IPS-11a (cell line): ENCODE data around the gene GRIK4.

Source experiments
- H3K4me3 ChIP-seq: one replicate; pipeline ENCODE4 v1.5.1; 2013; ENCODE audit warnings: low read depth, low read length, control low read depth

GRIK4 gene

DNA sequence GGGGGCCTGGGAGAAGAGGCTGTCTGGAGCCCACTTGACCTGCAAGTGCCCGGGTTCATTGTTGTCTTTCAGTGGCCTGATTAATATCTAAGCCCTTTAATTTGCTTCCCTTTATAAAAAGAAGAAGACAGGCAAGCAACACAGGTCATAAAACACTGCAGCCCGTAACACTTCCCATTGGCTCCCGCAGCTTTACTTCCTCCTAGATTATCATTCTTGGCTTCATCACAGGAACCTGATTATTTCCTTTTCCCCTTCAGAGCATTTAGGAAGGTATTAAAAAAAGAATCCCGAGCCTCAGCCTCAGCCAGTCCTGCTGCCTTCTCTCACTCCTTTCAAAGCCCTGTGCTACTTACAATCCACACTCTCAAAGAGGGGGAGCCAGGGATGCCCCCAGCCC lies 183.2 kb downstream of the GRIK4 start:
- no peak overlapping the region for H3K4me3 ChIP-seq

DNA sequence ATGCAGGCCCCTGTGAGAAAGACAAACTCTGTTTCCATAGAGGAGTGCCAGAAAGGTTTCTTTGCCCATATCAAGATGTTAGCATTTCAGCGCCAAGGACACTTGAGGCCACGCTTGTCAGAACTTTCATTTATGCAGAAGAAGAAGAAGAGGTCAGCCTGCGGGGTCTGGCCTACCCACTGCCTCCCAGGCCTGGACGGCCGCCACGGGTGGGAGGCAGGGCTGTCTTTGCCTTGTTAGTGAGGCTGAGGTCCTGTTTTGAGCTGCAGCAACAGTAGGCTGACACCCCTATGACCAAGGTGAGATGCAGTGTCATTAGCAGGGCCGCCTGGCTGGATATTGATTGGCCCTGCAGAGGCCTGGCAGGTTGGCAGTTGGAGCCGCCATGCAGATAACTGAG lies 183.9 kb downstream of the GRIK4 start:
- H3K4me3 ChIP-seq, result no peak overlapping the region

DNA sequence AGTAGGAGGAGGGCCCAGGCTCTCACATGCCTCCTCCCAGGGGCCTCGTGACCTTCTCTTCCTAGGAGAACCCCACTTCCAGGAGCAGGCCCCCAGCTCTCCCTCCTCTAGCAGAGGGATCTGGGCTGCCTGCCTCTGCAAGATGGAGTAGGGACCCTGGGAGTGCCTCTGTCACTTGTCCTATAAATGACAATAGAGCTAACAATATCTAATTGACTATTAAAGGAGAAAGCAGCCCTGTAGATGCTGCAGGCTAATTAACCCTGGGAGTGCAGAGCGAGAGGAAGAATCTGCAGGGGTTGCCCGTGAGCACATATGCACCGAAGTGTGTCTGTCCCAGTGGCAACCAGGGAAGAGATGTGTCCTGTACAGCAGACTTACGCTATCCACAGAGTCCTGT lies 184.4 kb downstream of the GRIK4 start:
- H3K4me3 ChIP-seq, result no peak overlapping the region

DNA sequence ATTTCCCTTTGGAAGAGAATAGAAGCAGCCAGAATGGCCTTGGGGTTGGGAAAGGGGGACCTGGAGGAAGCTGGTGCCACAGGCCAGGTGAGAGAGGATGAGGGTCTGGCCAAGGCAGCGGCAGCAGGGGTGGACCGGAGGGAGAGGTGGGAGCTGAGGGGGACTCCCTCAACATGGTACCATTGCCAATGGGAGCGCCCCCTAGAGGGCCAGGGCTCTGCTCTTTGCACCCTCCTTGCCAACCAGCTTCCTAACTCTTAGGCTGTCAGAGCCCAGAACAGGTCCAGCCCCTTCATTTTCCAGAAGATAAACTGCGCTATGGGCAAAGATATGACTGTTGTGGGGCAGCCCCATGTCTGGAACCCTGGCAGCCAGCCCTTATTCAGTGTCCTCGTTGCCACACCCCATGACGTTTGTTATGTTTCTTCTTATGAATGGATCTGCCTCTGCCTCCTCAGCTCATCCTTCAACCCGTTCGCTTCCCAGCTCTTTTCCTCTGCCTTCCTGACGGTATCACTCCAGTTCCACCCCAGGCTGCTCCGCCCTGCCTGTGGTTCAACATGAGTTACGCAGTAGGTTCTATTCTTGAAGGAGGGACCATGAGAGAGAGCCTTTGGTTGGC lies 185.2 kb downstream of the GRIK4 start:
- no peak overlapping the region for H3K4me3 ChIP-seq

DNA sequence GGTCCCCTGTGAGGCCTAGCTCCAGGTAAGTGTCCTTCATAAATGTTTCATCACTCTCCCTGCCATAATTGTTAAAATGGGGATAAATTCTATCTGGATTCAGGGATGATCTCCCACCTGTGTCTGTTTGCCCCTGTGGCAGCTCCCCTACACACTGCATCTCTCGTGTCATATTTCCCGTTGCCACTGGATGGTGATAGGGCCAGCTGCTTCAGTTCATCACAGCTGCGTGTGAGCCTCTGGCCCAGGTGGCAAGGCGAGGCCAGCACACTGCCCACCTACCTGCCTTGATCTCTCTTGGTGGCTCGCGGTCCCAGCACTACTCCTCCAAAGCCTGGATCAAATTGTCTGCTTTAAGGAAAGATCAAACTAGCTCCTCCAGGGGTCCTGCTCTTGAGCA lies 187.4 kb downstream of the GRIK4 start:
- no peak overlapping the region for H3K4me3 ChIP-seq

DNA sequence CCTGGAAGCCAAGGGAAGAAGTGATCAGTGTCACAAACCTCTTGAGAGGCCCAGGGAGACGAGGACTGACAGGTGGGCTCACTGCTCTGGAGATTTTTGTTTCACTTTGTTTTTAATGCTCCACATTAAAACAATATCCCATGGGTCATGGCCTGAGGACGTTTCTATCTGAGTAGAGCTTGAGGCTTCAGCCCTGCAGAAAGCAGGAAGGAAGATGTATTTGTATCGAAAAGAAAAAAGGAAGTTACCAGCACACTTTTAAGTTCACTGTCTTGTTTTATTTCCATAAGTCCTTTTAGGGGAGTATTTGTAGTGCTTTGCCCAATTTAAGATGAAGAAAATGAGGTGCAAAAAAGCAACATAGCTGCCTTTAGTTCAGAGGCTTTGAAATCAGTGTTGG lies 191.1 kb downstream of the GRIK4 start:
- H3K4me3 ChIP-seq, result no peak overlapping the region

DNA sequence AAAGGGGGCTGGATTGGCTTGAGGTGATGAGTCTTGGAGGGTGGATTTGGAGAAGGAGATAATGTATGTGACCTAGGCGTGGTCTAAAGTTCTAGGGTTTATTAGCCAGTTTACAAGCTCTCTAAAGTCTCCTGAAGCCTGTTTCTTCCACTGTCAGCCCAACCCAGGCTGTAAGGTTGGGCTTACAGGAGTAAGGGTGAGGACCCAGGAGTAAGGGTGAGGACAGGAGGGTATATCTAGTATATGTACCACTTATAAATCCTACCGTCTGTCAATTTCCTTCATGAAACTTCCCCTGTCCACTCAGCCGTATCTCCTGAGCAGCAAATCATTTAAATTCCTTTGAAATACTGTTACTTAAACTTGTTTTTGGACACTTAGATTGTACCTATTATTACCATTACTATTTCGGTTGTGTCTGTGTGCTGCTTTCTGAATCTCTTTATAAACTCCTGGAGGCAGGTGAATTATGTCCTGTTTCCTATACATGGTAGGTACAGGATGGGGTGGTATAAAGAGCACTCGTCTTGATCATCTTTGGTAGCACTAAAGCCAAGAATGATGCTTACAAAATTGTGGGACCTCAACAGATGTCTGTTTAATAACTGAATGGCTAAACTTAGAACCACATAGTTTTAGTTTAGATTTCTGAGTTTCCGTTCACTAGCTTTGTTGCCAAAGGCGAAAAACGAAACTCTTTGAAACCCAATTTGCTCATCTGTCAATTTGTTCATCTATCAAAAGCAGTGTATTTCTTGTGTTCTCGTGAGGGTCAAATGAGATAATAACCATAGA lies 192.0 kb downstream of the GRIK4 start:
- H3K4me3 ChIP-seq, result no peak overlapping the region

DNA sequence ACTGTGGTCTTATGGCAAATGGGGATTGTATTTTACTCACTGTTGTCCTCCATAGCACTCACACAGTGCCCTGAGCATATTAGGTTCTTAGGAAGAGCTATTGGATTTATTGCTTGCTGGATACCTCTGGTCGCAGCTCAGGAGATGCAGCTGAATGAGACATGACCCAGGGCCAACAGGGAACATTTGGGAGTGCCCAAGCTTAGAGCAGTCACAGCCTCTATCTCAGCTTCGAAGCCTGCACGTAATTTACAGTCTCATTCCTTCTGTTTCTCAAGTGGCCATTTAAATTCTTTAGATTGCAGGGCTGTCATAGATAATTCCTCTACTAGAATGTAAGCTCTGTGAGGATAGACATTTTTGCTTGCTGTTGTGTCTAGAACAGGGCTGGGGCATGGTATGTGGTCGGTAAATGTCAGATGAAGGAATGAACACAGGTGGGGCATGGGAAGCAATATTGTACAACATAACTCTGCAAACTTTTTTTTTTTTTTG lies 192.8 kb downstream of the GRIK4 start:
- no peak overlapping the region for H3K4me3 ChIP-seq

DNA sequence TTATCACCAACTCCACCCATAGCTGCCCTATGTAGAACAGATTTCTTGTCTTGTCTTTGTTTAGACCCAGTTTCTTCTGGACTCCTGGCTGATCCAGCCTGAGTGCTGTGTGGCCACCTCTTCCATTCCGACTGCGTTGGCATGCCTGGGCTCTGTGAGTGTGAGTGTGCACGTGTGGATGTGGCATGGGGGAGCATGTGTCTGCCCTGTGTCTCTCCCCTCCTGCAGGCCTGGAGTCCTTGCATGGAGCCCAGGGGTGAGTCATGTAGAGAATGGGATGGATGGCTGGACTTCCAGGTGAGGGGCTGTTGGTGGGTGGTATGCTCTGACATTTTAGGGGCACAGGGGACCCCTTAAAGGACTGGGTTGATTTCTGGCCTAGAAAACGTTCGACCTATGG lies 194.7 kb downstream of the GRIK4 start:
- H3K4me3 ChIP-seq, result no peak overlapping the region

DNA sequence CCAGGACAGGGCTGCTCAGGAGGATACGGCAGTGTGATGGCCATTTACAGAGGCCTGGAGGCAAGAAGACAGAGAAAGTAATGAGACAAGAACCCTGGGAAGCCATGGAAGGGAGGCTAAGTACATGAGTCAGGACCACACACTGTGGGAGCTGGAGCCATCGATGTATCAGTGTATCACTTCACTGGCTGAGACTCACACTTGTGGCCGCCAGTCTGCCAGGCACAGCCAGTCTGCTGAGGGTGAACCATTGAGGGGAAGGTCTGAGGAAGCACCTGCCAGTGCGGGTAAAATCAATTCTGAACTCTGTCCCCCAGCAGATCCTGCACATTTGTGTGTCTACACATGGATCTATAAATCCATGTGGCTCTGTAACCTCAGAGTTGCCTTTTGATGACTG lies 195.6 kb downstream of the GRIK4 start:
- H3K4me3 ChIP-seq, result no peak overlapping the region

DNA sequence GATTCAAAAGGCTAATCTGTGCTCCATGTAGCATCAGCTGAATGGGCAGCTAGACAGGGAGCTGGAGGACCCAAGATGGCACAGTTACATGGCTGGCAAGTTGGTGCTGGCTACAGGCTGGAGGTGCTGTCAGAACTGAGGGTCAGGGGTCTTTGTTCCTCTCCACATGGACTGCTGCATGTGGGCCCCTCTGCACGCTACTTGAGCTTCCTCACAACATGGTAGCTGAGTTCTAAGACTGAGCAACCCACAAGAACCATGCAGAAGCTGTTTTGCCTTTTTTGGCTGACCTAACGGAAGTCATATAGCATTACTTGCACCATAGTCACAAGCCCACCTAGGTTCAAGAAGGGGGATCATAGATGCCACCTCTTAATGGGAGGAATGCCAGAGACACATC lies 196.1 kb downstream of the GRIK4 start:
- H3K4me3 ChIP-seq, result no peak overlapping the region

DNA sequence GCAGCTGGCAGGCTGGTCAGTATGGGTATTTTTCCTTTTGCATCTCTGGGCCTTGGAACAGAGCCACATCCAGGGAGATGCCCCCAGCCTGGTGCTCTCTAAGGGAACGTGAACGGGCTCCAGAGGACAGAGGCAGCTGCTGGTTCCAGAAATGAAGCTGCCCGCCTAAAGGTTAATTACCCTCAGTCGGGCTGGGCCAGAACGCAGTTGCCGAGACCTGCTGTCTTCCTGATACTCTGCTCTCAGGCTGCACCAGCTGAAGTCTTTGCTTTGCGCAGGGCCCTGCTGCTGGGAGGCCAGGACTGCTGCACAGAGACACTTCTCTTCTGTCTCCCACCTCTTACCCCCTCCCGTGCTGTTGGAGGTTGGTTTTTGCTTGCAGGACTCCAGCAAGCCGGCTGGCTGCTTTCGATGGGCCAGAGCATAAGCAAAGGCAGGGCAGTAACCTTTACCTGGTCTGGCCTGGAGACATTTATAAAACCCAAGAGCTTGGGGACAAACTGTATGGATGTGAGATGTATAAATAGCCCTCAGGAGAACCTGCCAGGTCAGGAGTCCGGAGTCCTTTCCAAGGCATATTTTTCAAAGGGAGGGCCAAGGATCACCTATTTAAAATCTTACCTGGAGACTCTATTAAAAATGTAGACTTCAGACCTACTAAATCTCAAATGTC lies 197.1 kb downstream of the GRIK4 start:
- no peak overlapping the region for H3K4me3 ChIP-seq

DNA sequence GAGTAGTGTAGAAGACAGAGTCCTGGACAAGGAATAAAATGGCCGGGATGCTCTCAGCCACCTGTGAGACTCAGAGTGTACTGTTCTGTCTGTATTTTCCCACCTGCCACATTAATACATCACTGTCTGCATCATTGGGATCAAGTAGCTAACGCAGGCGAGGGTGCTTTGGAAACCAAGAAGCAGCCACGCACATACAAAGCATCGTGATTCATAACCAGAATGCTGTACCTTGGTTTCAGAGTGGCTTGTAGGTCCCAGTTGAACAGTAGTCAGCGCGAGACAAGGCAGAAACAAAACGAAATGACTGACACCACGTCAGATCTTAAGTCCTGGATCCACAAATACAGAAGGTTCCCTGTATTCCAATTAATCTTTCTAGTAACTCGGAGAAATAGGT lies 198.3 kb downstream of the GRIK4 start:
- H3K4me3 ChIP-seq, result no peak overlapping the region

DNA sequence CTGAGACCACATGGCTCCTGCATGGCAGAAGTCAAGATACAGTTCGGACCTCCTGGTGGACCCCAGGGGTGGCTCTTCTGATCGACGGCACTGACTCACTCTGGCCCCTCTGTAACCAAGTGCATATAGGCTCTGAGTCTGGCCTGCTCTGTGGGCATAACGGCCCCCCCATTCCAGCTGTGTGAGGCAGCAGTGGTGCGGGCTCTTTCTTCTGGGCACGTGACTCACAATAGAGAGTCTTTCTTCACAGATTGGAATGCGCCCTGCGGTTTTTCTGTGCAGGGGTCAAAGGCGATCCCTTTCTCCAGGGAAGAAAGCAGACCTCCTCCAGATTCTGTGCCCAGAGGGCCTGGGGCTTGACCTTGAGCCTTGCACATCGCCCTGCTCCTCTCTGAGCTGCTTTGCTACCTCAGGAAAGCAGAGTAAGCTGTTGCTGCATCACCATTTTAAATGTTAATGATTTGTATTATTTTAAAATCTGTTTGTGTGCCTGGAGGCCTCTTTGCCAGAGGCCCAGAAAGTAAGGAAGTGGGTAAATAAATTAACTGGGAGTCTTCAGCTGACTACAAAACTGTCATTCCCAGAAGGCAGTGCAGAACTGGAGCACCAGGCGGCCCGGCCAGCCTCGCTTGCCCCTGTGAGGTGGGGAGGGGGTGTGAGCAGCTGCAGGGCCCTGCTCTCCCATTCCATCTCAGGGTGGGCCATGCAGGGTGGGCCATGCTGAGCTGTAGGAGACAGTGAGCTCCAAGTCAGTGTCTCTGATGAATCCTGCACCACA lies 199.0 kb downstream of the GRIK4 start:
- no peak overlapping the region for H3K4me3 ChIP-seq

DNA sequence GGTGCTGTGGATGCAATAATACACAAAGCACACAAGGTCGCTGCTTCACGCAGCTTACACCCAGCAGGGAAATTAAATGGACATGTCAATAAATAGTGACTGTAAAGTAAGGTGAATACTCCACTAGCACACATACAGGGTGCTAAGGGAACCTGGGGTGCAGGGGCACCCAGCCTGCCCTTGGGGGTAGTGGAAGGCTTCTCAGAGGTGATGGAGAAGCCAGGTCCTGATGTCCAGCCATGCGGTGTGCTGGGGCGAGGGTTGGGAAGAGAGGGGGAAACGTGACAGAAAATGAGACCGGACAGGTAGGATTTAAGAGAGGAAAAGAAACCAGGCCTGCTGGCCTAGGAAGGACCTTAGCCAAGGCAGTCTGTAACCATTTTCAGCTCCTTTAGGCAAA lies 200.5 kb downstream of the GRIK4 start:
- H3K4me3 ChIP-seq, result no peak overlapping the region

DNA sequence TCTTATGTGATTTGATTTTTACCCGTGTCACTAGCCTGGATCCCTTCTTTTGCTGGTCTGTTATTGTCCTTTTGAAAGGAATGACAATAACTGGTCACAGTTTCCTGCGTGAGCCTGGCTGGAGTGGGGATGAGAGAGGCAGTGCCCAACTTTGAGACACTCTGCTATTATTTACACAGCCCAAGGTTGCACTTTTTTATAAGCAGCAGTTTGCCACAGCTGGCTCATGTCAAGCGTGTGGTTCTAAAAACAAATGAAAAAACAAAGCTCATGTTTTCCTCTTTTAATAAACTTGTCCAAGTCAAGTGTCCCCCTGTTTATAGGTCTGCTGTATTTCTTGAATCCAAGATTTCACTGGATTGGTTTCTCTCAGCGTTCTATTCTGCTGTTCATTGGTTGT lies 201.3 kb downstream of the GRIK4 start:
- H3K4me3 ChIP-seq, result no peak overlapping the region

DNA sequence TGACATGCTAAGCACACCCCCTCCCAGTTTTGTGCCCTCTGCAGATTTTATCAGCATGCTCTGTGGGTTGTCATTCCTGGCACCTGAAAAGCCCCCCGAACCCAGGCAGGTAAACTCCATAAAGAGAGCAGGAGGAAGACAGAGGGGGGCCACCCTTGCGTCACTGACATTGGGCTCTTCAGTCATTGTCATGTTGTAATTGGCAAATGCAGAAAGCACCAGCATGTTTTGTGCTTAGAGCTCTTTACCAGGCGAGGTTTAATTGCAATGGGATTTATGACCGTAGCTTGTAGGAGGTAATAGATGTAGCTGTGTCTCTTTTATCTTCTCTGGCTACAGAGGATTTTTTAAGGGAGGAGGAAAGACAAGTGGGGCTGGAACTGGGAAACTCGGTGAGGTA lies 201.7 kb downstream of the GRIK4 start:
- H3K4me3 ChIP-seq, result no peak overlapping the region

DNA sequence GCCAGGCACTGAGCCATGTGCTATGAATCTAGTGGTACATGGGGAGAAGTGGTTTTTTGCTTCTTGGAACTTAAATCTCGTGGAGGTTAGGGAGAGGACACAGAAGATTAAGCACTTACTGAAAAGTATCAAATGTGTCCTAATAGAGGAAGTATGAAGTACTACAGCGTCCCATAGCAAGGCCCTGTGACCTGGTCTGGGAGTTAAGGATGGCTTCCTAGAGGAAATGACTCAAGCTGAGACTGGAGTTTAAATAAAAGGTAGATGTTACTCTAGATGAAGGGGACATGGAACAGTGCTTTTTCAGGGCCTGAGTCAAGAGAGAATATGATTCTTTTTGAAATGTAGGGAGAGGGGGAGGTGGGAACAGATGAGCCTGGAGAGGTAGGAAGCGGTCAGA lies 202.9 kb downstream of the GRIK4 start:
- H3K4me3 ChIP-seq, result no peak overlapping the region

DNA sequence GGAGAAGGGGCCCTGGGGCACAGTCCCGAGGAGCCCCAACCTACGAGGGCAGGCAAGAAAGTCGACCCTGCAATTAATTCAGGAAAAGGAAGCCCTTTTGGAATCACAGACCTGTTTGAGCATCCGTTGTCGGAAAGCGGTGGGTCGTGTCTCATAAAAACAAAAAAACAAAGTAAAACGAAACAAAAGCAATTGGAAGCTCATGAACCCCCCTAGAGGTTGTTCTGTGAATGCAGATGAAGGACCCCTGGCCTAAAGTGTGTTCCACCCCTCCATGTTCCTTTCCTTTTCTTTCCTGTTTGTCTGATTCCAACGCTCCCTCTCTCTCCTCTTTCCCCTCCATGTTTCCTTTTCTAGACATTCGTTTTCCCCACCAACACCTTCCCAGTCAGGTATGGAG lies 203.7 kb downstream of the GRIK4 start:
- H3K4me3 ChIP-seq, result no peak overlapping the region

DNA sequence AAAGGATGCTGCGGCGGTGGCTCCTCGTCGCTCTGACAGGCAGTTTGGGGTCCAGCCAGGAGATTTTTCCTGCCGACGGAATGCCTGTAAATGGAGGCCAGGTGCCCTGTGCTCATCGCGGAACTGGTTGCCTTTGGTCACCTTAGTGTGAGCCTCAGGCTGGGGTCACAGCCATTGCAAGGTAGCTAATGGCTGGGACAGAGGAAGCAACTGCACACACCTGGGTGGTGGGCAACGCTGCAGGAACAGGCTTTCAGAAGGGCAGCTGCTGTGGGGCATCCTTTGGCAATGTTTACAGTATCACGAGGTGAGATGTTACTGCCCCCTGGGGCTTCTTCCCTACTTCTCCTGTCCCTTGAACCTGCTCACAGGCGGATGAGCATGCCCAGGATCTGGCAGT lies 205.5 kb downstream of the GRIK4 start:
- H3K4me3 ChIP-seq, result no peak overlapping the region

DNA sequence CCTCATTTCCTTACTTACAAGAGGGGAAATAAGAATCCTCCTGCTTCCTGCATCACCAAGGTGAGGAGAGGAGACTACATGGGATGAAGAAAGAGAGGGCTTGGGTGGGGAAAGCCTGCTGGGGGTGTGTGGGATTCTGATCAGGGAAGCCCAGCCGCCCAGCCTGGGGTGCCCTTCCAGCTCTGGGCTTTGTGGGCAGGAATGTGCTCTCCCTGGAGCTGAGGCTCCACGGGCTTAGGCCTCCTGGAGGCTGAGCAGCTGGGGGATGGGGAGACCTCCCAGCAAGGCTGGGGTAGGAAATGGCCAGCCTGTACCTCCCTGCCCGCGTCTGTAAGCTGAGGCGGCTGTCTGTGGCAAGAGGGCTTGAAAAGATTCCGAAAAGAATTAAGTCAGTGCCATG lies 206.1 kb downstream of the GRIK4 start:
- H3K4me3 ChIP-seq, result no peak overlapping the region
